Right lung (tissue), 5 donors: ENCODE results near the gene ASTN1. TPM values are rescaled to one million over a fixed set of nuclear protein-coding genes. Genes with fewer than 3 reads are reported as not detected.

Experiments used
- DNase-seq, 2 donors: peaks; one replicate each; pipeline ENCODE4 v3.0.0-alpha.2; 2013
- polyA plus RNA-seq, 5 donors: library from polyadenylated mRNA; unstranded; fragments of 120-200 nt; gene quantifications; one replicate each; pipeline versions ENCODE4 v1.2.1 to v1.2.3, GENCODE V29; 2013; ENCODE audit warnings: inconsistent platforms in 1 of 5, low replicate concordance in 1 of 5; ENCODE audit not compliant: insufficient read length in 5 of 5, insufficient read depth in 1 of 5

Gene ASTN1
- polyA plus RNA-seq, 5 donors = 1.8 to 2.5 (median 2.5) TPM

DNA sequence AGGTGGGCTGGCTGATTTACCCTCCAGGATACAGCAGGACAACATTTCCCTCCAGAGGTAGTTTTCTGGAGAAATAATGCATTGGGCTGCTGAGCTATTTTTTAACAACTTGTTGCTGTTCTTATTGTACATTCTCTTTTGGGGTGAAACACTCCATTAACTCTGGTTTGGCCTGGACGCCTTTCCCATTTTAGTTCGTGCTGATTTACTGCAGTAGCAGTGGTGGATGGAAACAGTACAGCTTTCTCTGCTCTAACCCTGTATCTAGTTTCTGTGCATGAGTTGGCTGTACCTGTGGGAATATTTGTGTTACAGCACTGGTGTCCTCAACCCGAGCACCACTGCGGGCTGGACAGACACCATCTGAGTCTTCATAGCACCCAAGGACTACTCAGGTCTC is 325.3 kb downstream of the ASTN1 start:
- no peak for DNase-seq

DNA sequence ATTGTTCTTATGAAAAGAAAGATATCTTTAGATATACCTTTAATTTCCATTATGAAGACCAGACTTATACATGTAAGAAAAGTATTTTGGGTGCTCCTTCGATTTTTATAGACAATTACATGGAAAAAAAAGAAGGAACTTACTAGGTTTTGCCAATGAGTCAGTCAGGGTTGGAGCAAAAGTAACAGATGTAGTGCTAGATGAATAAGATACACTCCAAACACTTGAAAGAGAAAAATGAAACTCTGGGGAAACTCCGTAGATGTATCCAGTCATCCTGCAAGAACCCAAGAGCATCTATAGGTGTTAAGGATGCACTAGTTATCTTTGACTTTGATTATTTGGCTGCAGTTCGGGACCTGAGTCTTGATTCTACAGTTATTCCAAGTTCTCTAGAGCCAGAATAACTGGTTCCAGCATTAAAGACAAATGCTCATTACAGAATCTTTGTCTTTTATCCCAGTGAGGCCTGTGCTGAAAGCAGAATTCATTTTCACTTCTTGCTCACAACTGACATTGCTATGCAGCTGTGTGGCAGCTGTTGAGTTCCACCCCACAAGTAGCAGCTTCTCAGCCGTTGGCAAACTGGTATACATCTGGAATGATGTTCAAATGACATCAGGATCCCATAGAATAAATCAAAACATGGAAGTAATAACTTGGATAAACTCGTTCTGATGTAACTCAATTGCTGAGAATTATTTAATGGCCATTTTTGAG is 326.1 kb downstream of the ASTN1 start:
- no peak for DNase-seq

GRCh38 chr1:176837708-176838107 is 326.8 kb downstream of the ASTN1 start:
- no peak for DNase-seq

- DNase-seq = no peak
Observed at GRCh38 chr1:176831150-176831549, 333.4 kb downstream of the ASTN1 start.

GRCh38 chr1:176829261-176829660 is 335.3 kb downstream of the ASTN1 start:
- DNase-seq = no peak

DNA sequence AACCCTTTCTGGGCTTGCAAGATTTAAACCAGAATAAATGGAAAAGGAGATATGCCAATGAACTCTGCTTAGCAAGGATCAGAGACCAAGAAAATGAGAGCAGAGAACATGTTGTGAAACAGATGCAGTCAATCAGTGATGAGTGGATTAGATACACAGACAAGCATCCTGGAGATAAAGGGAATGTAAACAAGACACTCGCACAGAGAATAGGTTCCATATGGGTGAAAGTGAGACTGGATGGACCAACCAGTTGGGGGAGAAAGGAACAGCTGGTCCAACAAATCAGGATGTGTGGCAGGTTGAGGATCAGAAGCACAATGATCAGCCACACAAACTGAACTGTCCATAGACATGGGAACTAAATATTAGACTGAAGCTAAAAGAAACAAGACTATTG is 338.2 kb downstream of the ASTN1 start:
- DNase-seq = no peak

- DNase-seq = no peak
Observed at GRCh38 chr1:176820391-176821031, 344.0 kb downstream of the ASTN1 start.

DNA sequence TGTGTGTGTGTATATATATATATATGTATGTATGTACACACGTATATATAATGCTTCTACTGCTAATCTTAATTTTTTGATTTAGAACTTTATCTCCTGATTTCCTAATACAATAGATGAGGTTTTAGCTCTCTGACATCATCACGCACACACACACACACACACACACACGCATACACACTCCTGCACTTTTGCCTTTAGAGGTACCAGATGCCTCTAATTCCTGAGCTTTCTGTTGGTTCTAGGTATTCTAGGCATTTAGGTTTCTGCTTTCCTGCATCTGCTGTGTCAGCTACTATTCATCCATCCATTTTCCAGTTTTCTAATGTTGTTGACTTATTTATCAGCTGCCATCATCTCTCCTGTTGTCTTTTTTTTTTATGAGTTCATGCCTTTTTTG is 348.3 kb downstream of the ASTN1 start:
- DNase-seq = no peak

- no peak for DNase-seq
Observed at GRCh38 chr1:176815621-176816020, 348.9 kb downstream of the ASTN1 start.

- no peak for DNase-seq
Observed at GRCh38 chr1:176811511-176812288, 352.8 kb downstream of the ASTN1 start.

- DNase-seq = no peak
Observed at GRCh38 chr1:176809292-176809691, 355.2 kb downstream of the ASTN1 start.

Other genes with a start within 250 kb of the ASTN1 start
- 1 to 10 TPM in 1 of 5 donors, under 1 TPM in 4; 0.58 to 1.3 (median 0.84) TPM for gene BRINP2, start 6.2 kb upstream of the ASTN1 start, polyA plus RNA-seq